Effector CD8-positive, alpha-beta T cell (primary cell): ENCODE data around the gene MYO9A.
"Not testable (repeated sequence)": the region's sequence is repeated elsewhere in the genome, so short reads cannot be mapped to it uniquely, and the experiment has no call there.

Source experiments
- DNase-seq: peaks from one replicate; lab custom pipeline; 2025; lab: John Stamatoyannopoulos, UW

Gene MYO9A

DNA sequence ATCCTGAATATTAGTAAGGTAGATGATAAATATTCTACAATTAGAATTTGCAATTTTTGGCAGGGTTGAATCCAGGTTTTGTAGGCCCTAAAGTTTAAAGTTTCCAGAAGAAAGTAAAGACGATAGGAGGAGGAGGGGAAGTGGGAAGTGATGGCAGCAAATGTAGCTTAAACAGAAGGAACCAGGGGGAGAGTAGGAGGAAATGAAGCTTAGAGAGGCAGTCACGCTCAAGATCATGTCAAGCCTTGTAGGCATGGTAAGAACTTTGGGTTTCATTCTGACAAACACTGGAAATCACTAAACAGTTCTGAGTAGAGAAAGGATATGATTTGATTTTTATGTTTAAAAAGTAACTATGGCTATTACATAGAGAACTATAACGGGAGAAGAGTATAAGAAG, 243.7 kb downstream of the MYO9A start:
- DNase-seq, result no peak

DNA sequence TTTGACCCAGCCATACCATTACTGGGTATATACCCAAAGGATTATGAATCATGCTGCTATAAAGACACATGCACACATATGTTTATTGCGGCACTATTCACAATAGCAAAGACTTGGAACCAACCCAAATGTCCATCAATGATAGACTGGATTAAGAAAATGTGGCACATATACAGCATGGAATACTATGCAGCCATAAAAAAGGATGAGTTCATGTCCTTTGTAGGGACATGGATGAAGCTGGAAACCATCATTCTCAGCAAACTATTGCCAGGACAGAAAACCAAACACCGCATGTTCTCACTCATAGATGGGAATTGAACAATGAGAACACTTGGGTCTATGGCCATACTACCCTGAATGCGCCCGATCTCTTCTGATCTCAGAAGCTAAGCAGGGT, 259.7 kb downstream of the MYO9A start:
- not testable (repeated sequence) for DNase-seq

DNA sequence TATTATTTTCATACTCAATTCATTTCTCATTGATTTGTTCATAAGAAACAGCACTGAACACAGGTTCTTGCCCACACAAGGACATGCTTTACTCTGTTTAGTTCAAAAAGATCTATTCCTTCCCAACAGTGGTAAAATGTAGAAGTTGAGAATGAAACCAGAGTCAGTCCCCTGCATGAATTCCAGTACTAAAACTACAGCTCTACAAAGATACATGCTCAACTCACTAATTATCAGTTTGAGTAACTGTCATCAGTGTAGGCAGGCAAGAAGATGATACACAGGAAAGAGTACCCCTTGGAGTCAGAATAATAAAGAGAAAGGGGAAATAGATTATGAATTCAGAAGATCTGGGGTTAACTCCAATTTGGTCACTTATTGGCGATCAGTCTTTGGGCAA, 264.4 kb downstream of the MYO9A start:
- no peak for DNase-seq

DNA sequence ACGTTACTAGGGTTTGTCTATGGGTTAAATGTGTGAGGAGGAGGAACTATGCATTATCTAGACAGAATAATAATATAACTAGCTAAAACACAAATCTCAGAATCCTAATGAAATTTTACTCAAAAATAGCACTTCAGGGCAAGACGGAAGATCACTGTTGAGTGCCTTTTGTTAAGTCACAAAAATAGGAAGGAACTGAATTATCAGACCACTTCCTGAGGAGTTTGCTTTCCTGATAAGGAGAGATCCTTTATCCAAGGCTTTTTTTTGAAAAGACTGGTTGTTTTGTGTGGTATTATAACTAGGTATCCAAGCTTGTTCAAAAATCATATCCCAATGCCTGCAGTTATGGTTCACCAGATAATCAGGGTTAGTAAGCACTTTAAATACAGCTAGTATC, 273.0 kb downstream of the MYO9A start:
- no peak for DNase-seq

DNA sequence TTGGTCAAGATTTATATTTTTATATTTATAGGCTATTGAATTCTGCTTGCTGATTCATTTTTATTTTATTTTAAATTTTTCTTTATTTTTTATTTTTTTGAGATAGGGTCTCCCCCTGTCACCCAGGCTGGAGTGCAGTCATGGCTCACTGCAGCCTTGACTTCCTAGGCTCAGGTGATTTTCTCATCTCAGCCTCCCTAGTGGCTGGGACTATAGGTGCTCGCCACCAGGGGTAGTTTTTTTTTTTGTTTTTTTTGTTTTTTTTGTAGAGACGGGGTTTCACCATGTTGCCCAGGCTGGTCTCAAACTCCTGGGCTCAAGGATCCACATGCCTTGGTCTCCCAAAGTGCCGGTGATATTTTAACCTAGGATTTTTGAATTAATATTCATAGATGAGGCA, 276.4 kb downstream of the MYO9A start:
- no peak for DNase-seq

DNA sequence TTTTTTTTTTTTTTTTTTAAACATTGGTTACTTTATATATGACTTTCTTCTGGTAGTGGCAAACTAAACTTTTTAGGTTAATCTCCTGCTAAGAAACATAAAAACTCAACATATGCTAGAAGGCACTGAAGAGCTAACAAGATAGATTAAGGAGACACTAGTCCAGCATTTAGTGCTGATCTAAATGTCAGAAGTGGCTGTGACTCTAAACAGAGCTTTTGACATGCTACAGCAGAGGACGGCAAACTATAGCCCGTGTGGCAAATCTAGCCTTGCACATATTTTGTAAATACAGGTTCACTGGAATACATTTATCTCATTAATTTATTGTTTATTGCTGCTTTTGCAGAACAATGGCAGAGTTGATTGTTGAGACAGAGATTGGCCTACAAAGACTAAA, 287.0 kb downstream of the MYO9A start:
- no peak for DNase-seq

DNA sequence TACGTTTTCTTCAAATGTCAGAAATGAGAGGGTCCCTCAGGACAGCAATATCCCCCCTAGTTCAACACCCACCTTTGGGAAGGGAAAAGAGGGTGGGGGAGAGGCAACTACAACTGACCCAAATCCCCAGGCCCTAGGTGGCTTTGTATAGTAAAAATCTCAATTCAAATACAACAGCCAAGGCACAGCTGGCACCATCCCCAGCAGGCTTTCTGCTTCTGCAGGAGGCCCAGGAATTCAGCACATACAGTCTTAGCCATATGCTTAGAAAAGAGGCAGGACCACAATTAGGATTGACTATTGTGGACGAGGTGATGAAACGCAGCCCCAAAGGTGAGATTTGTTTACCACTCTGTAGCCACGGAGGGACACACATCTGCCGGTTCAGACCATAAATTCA, 291.8 kb downstream of the MYO9A start:
- DNase-seq, result no peak

DNA sequence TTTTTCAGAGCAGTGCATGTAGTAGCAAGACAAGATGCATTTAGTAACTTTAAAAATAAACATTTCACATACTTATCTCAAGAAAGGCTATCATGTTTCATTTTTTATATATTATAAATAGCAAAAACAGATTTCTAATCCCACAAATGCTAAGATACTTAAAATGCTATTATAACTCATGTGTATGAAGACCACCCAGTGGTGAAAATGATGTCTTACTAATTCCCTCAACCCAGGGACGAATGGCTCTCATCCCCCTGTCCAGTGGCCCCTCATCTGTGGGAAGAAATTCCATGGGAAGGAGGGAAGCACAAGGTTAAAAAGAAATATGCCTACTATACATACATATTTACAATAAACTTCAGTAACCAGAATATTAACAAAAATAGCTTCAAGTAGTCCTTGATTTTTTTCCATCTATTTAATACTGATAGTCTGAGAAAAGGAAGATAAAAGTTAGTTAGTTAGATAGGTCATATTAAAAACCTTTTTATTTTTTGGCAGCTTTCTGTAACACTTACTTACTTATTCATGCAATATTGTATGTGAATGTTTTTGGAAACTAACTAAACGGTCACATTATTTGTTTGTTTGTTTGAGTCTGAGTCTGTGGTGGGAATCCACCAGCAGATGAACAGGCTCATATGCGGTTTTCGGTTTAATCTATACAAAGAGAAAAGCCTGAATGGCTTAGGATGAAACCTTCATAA, 292.8 kb downstream of the MYO9A start:
- no peak for DNase-seq

DNA sequence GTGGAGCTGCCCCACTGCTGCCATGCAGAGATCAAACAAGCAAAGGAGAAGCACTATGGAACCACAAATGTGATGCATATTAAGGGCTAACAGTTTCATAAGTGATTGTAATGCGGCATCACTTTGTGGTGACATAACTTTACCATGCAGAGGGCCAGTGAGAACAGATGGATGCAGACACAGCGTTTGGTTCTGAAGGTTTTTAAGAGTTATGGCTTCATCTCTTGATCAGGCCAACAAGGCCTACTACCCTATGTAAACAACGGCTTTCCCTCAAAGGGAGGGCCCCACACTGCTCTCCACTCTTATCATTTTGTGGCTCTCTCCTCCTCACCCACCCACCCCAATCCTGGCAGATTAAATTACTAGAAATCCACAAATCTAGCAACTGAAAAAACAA, 294.1 kb downstream of the MYO9A start:
- no peak for DNase-seq

DNA sequence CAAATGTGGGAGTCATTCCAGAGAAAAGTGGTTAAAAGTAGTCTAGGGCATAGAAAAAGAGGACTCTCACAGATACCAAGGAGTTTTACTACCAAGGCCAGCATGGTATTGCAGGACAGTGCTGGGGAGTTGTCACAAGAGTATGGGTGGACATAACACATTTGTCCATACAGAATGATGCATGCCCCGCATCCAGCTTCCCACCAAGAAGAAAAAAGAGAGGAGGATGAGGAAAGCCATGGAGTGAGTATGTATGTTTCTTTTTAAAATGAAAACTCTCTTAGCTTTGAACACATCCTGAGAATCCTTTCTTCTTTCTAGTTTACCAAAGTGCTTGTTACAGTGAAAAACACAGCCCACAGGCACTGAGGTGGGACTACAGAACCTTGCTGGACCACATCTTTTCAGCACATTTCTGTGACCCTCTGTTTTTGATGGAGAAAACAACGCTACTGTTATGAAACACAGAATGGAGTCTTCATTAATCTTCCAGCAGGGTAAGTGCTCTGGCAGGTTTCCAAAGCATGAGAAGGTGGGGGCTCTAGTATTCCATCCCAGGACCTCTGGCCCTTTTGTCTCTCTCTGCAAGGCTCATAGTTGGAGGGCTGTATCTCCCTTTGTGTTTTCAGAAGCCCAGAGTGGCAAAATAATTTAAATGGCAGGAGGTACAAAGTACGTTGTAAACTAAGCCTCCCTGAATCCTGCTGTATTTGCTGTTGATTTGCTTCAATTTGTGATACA, 294.9 kb downstream of the MYO9A start:
- no peak for DNase-seq

DNA sequence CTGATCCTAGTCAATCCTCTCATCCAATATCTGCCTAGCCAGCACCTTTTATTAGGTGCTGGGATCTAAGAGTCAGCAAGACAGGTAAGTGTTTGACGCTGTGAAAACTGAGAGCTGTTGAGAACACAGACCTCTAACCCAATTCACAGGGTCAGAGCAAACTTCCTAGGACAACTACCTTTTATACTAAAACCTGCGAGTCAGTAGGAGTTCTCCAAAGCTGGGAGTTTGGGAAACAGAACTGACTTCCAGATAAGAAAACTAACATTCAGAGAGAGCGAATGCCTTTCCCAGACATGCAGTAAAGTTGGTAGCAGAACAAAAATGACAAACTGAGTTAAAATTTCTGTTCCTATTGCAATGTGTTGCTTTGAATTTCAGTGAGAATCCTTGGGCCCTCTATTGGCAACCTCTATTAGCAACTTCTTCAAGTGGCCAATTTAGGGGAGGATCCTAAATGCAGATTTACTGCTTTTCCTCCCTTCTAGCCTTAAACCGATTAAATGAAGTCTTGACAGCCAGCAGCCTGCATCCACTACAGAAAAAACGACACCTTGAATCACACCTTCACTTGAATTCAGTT, 296.3 kb downstream of the MYO9A start:
- no peak for DNase-seq

DNA sequence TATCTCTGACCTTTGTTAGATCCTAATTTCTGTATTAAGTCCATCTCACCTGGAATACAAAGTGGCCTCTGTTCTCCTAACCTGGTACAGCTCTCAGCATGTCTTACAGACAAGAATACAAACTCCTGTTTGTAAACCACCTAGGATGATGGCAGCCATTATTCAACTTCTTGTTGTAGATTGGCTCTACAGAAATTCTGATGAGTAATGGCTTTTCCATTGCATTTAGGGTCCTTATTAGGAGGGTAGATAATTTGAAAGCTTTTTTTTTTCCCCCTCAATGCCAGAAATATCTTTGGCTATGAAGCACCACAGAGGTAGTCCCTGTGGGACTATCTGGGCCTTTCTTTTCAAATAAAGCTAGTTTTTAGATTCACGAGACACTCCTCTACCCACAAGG, 297.8 kb downstream of the MYO9A start:
- DNase-seq, result no peak

DNA sequence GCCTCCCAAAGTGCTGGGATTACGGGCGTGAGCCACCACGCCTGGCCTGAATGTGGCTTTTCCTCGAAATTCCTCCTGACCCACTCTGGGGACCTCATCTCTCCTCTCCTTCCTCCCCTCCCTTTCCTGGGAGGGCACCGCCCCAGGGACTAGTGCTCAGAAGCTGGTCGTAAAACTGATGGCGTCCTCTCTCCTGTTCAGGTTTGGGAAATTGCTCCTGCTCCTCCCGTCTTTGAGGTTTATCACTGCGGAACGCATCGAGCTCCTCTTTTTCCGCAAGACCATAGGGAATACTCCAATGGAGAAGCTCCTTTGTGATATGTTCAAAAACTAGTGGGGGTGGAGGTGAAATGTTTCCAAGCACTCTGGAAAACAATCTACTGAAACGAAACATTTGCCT, 300.6 kb downstream of the MYO9A start:
- no peak for DNase-seq

DNA sequence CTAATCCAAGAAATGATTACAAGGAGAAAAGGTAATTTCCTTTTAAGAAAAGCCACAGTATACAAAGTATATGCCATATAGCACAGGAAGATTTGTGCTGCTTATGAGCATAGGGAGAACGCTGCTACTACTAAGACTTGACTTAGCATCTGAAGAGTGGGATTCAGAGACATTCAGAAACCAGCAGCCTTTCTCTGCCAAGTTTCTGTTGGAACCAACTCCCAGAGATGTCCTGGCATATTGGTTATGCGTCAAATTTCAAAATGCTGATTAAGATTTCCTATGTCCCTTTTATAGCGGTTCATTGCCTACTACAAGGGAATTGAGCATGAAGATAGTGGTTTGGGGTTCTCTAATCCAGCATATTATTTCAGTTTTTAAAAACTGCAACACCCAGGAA, 302.6 kb downstream of the MYO9A start:
- no peak for DNase-seq

DNA sequence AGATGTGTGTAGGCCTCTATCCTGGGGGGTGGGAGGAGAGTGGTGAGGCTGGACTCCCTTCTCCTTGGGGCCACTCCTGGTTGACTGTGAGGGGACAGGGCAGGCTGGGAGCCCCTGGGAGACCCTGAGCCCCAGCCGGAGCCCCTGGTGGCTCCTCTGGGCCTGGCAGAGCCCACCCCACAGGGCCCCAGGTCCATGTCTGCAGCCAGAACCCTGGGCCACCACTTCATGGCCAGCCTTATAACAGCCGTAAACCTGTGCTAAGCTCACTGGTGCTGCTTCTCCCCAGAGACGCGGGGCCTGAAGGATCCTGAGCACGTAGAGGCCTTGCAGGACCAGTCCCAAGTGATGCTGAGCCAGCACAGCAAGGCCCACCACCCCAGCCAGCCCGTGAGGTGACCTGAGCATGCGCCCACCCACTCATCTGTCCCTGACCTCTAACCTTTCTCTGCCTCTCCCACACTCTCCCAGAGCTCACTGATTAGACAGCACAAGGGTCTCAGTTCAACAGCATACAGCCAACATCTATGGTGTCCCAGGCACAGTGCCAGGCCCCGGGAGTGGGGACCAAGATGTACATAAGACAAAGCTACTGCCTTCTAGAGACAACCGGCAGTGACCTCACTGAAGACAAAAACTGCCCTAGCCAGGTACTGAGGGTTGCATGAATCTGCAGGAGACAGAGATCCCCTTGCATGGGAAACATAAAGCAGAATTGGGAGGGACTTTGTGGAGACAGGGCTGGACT, 304.1 kb downstream of the MYO9A start:
- no peak for DNase-seq

DNA sequence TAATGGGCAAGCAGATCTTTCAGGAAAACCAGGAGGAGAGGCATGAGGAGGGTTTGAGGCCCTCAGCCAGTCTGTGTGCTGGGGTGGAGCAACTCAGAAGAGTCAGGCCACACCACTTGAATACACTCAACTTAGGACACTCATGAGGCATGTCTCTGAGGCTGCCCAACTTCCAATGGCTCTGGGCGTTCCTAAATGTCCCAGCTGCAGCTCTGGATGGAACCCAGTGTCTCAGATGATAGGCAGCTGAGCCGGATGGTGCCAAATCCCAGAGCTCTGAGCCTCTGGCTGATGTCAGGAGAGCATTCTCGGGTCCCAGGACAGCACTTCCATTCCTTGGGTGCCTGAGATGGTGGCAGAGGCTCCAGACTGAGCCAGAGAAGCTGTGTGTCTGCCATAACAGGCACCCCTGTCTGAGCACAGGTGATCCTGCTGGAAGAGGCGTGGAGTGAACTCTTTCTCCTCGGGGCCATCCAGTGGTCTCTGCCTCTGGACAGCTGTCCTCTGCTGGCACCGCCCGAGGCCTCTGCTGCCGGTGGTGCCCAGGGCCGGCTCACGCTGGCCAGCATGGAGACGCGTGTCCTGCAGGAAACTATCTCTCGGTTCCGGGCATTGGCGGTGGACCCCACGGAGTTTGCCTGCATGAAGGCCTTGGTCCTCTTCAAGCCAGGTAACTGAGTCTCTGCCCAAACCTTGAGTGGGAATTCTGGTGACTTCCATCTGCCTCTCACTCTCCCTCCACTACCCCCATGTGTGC, 304.8 kb downstream of the MYO9A start:
- no peak for DNase-seq

DNA sequence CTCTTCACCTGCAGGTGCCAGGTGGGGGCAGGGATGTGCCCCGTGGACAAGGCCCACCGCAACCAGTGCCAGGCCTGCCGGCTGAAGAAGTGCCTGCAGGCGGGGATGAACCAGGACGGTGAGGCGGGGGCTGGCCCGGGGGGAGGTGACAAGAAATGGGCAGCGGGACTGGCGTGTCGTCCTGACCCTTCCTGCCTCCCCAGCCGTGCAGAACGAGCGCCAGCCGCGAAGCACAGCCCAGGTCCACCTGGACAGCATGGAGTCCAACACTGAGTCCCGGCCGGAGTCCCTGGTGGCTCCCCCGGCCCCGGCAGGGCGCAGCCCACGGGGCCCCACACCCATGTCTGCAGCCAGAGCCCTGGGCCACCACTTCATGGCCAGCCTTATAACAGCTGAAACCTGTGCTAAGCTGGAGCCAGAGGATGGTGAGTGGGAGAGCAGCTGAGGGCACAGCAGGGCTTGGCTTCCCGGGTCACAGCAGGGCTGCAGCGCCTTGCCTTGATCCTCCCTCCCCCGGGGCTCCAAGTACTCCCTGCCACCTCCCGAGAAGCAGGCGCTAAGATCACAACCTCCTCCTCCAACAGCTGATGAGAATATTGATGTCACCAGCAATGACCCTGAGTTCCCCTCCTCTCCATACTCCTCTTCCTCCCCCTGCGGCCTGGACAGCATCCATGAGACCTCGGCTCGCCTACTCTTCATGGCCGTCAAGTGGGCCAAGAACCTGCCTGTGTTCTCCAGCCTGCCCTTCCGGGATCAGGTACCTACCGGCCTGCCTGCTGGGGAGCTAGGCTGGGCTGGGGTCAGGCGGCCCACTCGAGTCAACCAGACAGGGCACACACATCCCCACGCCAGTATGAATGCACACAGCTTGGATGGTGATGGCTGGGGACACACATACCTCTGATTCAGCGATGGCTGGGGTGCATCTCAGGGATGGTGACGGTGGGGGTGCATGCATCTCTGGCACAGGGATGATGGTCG, 305.9 kb downstream of the MYO9A start:
- DNase-seq, result no peak

DNA sequence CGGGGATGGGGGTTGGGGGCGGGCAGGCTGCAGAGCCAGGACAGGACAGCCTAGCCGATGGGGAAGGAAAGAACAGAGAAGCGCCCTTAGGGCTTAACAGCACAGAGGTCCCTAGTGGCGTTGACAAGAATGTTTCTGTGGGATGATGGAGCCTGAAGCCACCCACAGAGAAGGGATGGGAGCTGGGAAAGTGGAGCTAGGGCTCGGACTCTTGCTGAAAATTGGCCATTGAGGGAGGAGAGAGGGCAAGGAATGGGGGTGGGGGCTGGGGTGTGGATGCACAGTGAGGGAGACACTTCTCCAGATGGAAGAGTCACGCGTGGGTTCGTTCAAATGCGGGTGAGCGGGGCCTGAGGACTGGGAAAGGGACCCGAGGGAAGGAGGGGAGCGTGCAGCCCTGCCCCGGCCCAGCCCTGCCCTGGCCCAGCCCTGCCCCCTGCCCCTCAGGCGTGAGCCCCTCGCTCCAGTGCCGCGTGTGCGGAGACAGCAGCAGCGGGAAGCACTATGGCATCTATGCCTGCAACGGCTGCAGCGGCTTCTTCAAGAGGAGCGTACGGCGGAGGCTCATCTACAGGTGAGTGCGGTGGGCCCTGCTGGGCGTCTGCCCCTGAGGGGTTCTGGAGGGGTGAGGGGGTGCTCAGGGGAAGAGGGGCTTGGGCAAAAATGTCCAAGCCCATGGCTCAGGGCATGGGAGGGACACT, 306.8 kb downstream of the MYO9A start:
- no peak for DNase-seq

DNA sequence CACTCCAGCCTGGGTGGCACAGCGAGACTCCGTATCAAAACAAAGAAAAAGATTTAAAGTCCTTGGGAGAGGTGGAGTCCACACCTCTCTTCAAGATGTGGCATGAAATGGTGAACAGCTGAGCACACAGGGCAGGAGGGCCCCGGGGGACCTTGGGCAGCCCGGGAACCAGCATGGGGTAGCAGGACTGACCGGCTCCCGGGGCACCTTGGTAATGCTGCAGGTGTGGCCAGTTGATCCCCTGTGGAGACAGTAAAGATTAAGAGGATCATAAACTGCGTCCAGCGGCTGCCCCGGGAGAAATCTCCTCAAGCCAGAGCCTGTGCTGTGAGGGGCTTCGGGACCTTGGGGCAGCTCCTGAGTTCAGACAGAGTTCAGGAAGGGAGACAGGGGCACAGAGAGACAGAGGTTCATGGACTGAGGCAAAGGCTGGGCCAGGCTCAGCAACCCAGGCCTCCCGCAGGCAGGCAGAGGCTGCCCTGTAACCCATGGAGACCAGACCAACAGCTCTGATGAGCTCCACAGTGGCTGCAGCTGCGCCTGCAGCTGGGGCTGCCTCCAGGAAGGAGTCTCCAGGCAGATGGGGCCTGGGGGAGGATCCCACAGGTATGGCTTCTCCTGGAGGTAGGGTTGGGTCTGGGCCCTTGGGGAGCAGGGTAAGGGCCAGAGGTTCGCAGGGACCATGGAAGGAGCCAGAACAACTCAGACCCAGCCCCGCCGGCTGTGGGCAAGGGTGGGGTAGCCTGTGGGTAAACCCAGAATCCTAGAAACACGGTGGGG, 307.5 kb downstream of the MYO9A start, which contains the start of gene NR2E3:
Gene NR2E3, plus strand, starts transcription at position 299 of the 780 bp plus-strand sequence. Its CDS starts 190 bp downstream, at position 489.
- DNase-seq, result no peak
